Upper lobe of left lung (tissue), 6 donors: ENCODE data around the gene MIEF1. TPM values are rescaled to one million over a fixed set of nuclear protein-coding genes. Genes with fewer than 3 reads are reported as not detected.

ENCODE experiments used
- ATAC-seq, 2 donors: fragments of 200-7000 bp; cut with Tn5 transposase; one replicate each; pipeline ENCODE4 v1.9.1; 2022; ENCODE audit warnings: mild to moderate bottlenecking in 2 of 2, moderate library complexity in 2 of 2; ENCODE audit not compliant: low FRiP score in 2 of 2
- DNase-seq, 2 donors: peaks; one replicate each; pipeline ENCODE4 v3.0.0-alpha.2; 2019 to 2020
- H3K27ac ChIP-seq, 4 donors: fragments of 200-600 bp; sonication (generic); one replicate each; pipeline ENCODE4 v1.5.1; 2016 to 2019
- H3K27me3 ChIP-seq, 4 donors: fragments of 200-600 bp; sonication (generic); one replicate each; pipeline ENCODE4 v1.5.1; 2017 to 2019
- H3K36me3 ChIP-seq, 4 donors: fragments of 200-600 bp; sonication (generic); one replicate each; pipeline ENCODE4 v1.5.1; 2016 to 2019
- H3K4me1 ChIP-seq, 4 donors: fragments of 200-600 bp; sonication (generic); one replicate each; pipeline ENCODE4 v1.5.1; 2018 to 2019
- H3K4me3 ChIP-seq, 4 donors: fragments of 200-600 bp; sonication (generic); one replicate each; pipeline ENCODE4 v1.5.1; 2017 to 2019; ENCODE audit warnings: mild to moderate bottlenecking in 2 of 4, moderate library complexity in 1 of 4
- H3K9me3 ChIP-seq, 4 donors: fragments of 200-600 bp; sonication (generic); one replicate each; pipeline ENCODE4 v1.5.1; 2018 to 2019
- EP300 ChIP-seq, 4 donors: sonication (generic); formaldehyde crosslinking; IDR thresholded peaks; one replicate each; pipeline ENCODE4 v1.5.1; 2017; ENCODE audit warnings: antibody characterized with exemption in 4 of 4, control low read depth in 2 of 4
- POLR2A ChIP-seq, 4 donors: fragments of 450-650 bp; IDR thresholded peaks; one replicate each; pipeline ENCODE4 v1.5.1; 2016 to 2017; ENCODE audit warnings: antibody characterized with exemption in 4 of 4, mild to moderate bottlenecking in 2 of 4
- POLR2AphosphoS5 ChIP-seq, 2 donors: sonication (generic); formaldehyde crosslinking; IDR thresholded peaks; one replicate each; pipeline ENCODE4 v1.5.1; 2017; ENCODE audit warnings: antibody characterized with exemption in 2 of 2
- WGBS, 2 donors: methylation state at CpG; one replicate each; pipeline ENCODE4 v1.1.5; 2017 to 2018; 5-methylcytosine and 5-hydroxymethylcytosine counted together
- total RNA-seq, 6 donors: library from RNA; depleted of rRNA in 4 of 6; stranded (reverse); fragments of >200 nt in 4 of 6; gene quantifications; one replicate each; pipeline versions ENCODE4 v1.1.0 to v1.2.1, GENCODE V29; 2016 to 2021
- TF ChIP-seq, protein P1 (sequence below), 6 experiments: fragments of 450-650 bp in 4 of 6; fragments of 200-600 bp in 2 of 6; sonication (generic) in 2 of 6; IDR thresholded peaks; one replicate each; pipeline ENCODE4 v1.5.1; 2016 to 2019; ENCODE audit warnings: antibody characterized with exemption in 6 of 6
- donor health status: DM: no; HTN: no; CAD: no; lungs with moderate emphysema.
- donor health status: DM: no; HTN: yes; CAD: no; lungs with severe emphysema.

The MIEF1 gene
- total RNA-seq, 6 donors from 2014 or later, result 10.5 to 35.3 (median 25.6) TPM

- Histone ChIP-seq H3K4me1 (no peaks in the 10 kb centered on the region), H3K27me3 (peaks cover 0 to 3% (median 0%) of the 10 kb centered on the region in 4 donors), H3K4me3 (no peak overlapping the region), H3K9me3 (no peaks in the 10 kb centered on the region), H3K27ac (no peak overlapping the region), H3K36me3 (no peaks in the 10 kb centered on the region)
- no peak for TF ChIP-seq POLR2AphosphoS5 (IDR thresholded peaks at IDR 0.05)
- TF ChIP-seq EP300 (IDR thresholded peaks at IDR 0.05), result no peak
- no peak for TF ChIP-seq POLR2A (IDR thresholded peaks at IDR 0.05)
- TF ChIP-seq, protein P1, sequence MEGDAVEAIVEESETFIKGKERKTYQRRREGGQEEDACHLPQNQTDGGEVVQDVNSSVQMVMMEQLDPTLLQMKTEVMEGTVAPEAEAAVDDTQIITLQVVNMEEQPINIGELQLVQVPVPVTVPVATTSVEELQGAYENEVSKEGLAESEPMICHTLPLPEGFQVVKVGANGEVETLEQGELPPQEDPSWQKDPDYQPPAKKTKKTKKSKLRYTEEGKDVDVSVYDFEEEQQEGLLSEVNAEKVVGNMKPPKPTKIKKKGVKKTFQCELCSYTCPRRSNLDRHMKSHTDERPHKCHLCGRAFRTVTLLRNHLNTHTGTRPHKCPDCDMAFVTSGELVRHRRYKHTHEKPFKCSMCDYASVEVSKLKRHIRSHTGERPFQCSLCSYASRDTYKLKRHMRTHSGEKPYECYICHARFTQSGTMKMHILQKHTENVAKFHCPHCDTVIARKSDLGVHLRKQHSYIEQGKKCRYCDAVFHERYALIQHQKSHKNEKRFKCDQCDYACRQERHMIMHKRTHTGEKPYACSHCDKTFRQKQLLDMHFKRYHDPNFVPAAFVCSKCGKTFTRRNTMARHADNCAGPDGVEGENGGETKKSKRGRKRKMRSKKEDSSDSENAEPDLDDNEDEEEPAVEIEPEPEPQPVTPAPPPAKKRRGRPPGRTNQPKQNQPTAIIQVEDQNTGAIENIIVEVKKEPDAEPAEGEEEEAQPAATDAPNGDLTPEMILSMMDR (IDR thresholded peaks at IDR 0.05), result no peak
- peak in 1 of 2 donors; percentile 48 for ATAC-seq
- WGBS, 2 donors, result 32 to 34% methylated on average over 36 to 39 of the region's 39 CpGs
- DNase-seq, result peak in 1 of 2 donors; percentile 90
Measured at GRCh38 chr22:39545386-39546365, 43.6 kb downstream of the MIEF1 start.

- no peak overlapping the region for H3K4me3 ChIP-seq
- no peak for TF ChIP-seq POLR2A (IDR thresholded peaks at IDR 0.05)
- TF ChIP-seq, protein P1 (IDR thresholded peaks at IDR 0.05), result no peak
- no peak for TF ChIP-seq EP300 (IDR thresholded peaks at IDR 0.05)
- TF ChIP-seq POLR2AphosphoS5 (IDR thresholded peaks at IDR 0.05), result no peak
- DNase-seq, result no peak
- no peak for ATAC-seq
- no peak overlapping the region for H3K27ac ChIP-seq
- H3K4me1 ChIP-seq, result no peaks in the 10 kb centered on the region
- no peaks in the 10 kb centered on the region for H3K36me3 ChIP-seq
- WGBS, 2 donors, result 53 to 59% methylated on average over 5 of the region's 5 CpGs
- H3K9me3 ChIP-seq, result no peaks in the 10 kb centered on the region
- H3K27me3 ChIP-seq, result peaks cover 0 to 3% (median 0%) of the 10 kb centered on the region in 4 donors
Measured at GRCh38 chr22:39546889-39547586, 44.9 kb downstream of the MIEF1 start.

- Histone ChIP-seq H3K9me3 (no peaks in the 10 kb centered on the region), H3K27me3 (peaks cover 0 to 3% (median 0%) of the 10 kb centered on the region in 4 donors), H3K4me1 (no peaks in the 10 kb centered on the region), H3K4me3 (no peak overlapping the region), H3K27ac (no peak overlapping the region), H3K36me3 (no peaks in the 10 kb centered on the region)
- ATAC-seq, result no peak
- TF ChIP-seq EP300 (IDR thresholded peaks at IDR 0.05) (no peak), POLR2AphosphoS5 (IDR thresholded peaks at IDR 0.05) (no peak), POLR2A (IDR thresholded peaks at IDR 0.05) (no peak)
- TF ChIP-seq, protein P1 (IDR thresholded peaks at IDR 0.05), result no peak
- 46 to 50% methylated on average over 2 of the region's 2 CpGs for WGBS, 2 donors
- no peak for DNase-seq
Measured at GRCh38 chr22:39547587-39547947, 45.5 kb downstream of the MIEF1 start.

DNA sequence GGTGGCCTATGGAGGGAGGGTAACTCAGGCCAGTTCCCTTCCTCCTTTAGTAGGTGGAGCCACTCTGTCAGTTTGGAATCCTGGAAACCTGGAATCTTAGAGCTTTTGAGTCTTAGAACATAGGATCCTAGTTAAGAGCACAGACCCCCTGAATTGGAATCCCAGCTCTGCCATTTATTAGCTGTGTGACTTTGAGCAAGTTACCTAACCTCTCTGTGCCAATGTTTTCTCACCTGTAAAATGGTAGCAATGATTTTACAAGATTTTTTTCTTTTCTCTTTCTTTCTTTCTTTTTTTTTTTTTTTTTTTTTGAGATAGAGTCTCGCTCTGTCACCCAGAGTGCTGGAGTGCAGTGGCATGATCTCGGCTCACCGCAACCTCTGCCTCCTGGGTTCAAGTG lies 51.3 kb downstream of the MIEF1 start:
- no peak overlapping the region for H3K27ac ChIP-seq

More for the DNA sequence above, 51.3 kb downstream of the MIEF1 start:
- TF ChIP-seq POLR2AphosphoS5 (IDR thresholded peaks at IDR 0.05) (no peak), POLR2A (IDR thresholded peaks at IDR 0.05) (no peak), EP300 (IDR thresholded peaks at IDR 0.05) (no peak)
- TF ChIP-seq, protein P1 (IDR thresholded peaks at IDR 0.05), result no peak
- H3K4me3 ChIP-seq, result no peak overlapping the region
- no peaks in the 10 kb centered on the region for H3K36me3 ChIP-seq
- WGBS, 2 donors, result 96% methylated on average over 3 of the region's 3 CpGs
- H3K4me1 ChIP-seq, result peaks cover 7 to 15% (median 8%) of the 10 kb centered on the region in 4 donors
- peaks cover 0 to 25% (median 17%) of the 10 kb centered on the region in 4 donors for H3K27me3 ChIP-seq
- DNase-seq (no peak), ATAC-seq (no peak)
- no peaks in the 10 kb centered on the region for H3K9me3 ChIP-seq
